Ovary (tissue), 9 donors: ENCODE data around the gene CCDC85B. TPM values are rescaled to one million over a fixed set of nuclear protein-coding genes. Genes with fewer than 3 reads are reported as not detected.

Experiments used
- DNase-seq, 5 donors: peaks; one replicate each; pipeline ENCODE4 v3.0.0-alpha.2; 2019 to 2020
- H3K27ac ChIP-seq, 2 donors: fragments of 200-600 bp; one replicate each; pipeline versions ENCODE4 v1.5.1 to v1.8.0; 2019 to 2022
- H3K27me3 ChIP-seq: fragments of 200-600 bp; one replicate; pipeline ENCODE4 v1.8.0; 2022
- H3K36me3 ChIP-seq: fragments of 200-600 bp; sonication (generic); one replicate; pipeline ENCODE4 v1.5.1; 2019
- H3K4me1 ChIP-seq: one replicate; pipeline ENCODE4 v1.8.1; 2013; ENCODE audit warnings: mild to moderate bottlenecking, moderate library complexity; ENCODE audit not compliant: insufficient read depth
- H3K4me3 ChIP-seq: fragments of 200-600 bp; sonication (generic); one replicate; pipeline ENCODE4 v1.5.1; 2017
- H3K9me3 ChIP-seq, 2 donors: fragments of 200-600 bp in 1 of 2; sonication (generic) in 1 of 2; one replicate each; pipeline versions ENCODE4 v1.5.1 to v1.8.1; 2013 to 2019; ENCODE audit warnings: mild to moderate bottlenecking in 1 of 2, moderate library complexity in 1 of 2
- CTCF ChIP-seq, 3 donors: fragments of 450-650 bp in 2 of 3; fragments of 200-600 bp in 1 of 3; IDR thresholded peaks; one replicate each; pipeline versions ENCODE4 v1.5.1 to v1.8.0; 2016 to 2022; ENCODE audit warnings: antibody characterized with exemption in 3 of 3, mild to moderate bottlenecking in 1 of 3
- EP300 ChIP-seq: sonication (generic); formaldehyde crosslinking; IDR thresholded peaks from one replicate; pipeline ENCODE4 v1.6.1; 2017; ENCODE audit warnings: antibody characterized with exemption
- POLR2A ChIP-seq: fragments of 450-650 bp; IDR thresholded peaks from one replicate; pipeline ENCODE4 v1.6.1; 2017; ENCODE audit warnings: antibody characterized with exemption, mild to moderate bottlenecking, moderate library complexity
- WGBS, 3 donors: extraction: QIAGEN DNeasy Blood & Tissue Kit in 1 of 3; methylation state at CpG; one replicate each; pipeline versions ENCODE4 v1.1.5 to v1.1.7; 2013 to 2017; 5-methylcytosine and 5-hydroxymethylcytosine counted together
- intact Hi-C, 4 donors: fragments of 100-400 bp; cut with DNase I; formaldehyde crosslinking; loops; one replicate each; pipeline versions ENCODE4 v1.11.0 to v1.15.1; 2022 to 2023
- polyA plus RNA-seq, 2 donors: library from polyadenylated mRNA; stranded (reverse); fragments of 200-250 nt in 1 of 2; fragments of 350-450 nt in 1 of 2; fragmentation: Illumina TruSeq in 1 of 2; extraction: RNeasy Lipid Tissue Mini Kit (QIAGEN cat#74804) in 1 of 2; gene quantifications; one replicate each; pipeline ENCODE4 v1.2.3, GENCODE V29; 2013 to 2014
- total RNA-seq, 7 donors: library from RNA; depleted of rRNA in 2 of 7; stranded (reverse); fragments of >200 nt in 2 of 7; fragmentation: NEBNext Ultra II Directional in 3 of 7; extraction: Animal tissue kit (Norgen Biotek cat#: 25700) in 3 of 7; gene quantifications; one replicate each; pipeline versions ENCODE4 v1.1.0 to v1.2.4, GENCODE V29; 2016 to 2023
- donor health status: DM: no; HTN: no; CAD: no; lungs with moderate emphysema.
- donor health status: DM: no; HTN: no; CAD: no.
- donor health status: Bipolar disorder and iron deficiency.
- donor health status: DM: yes; HTN: yes; CAD: no.
- donor health status: DM: no; HTN: no; CAD: no.
- donor health status: DM: yes; HTN: yes; CAD: no.

The CCDC85B gene
- total and polyA plus RNA-seq, 9 donors = 31.5 to 85.0 (median 55.6) TPM; not detected in 1

- intact Hi-C loops = loop anchor here in 2 of 4 donors (5.0 kb wide), 2 partner anchors 35 to 45 kb away; no protein-coding TSS in a partner anchor
- Histone ChIP-seq H3K4me1 (peaks cover 14% of the 10 kb centered on the region), H3K36me3 (no peaks in the 10 kb centered on the region), H3K27ac (no peak overlapping the region), H3K9me3 (no peaks in the 10 kb centered on the region), H3K27me3 (no peaks in the 10 kb centered on the region), H3K4me3 (no peak overlapping the region)
- no peak for TF ChIP-seq EP300
- TF ChIP-seq POLR2A = no peak
- TF ChIP-seq CTCF (IDR thresholded peaks at IDR 0.05) = no peak
- DNase-seq = no peak
- WGBS, 3 donors = 78 to 87% (median 86%) methylated on average over 3 of the region's 3 CpGs
Observed at GRCh38 chr11:65922565-65922964, 32.1 kb downstream of the CCDC85B start.

GRCh38 chr11:65925397-65925796 lies 34.9 kb downstream of the CCDC85B start:
- Histone ChIP-seq H3K9me3 (no peaks in the 10 kb centered on the region), H3K27ac (no peak overlapping the region), H3K4me3 (no peak overlapping the region), H3K27me3 (no peaks in the 10 kb centered on the region), H3K4me1 (peaks cover 4% of the 10 kb centered on the region), H3K36me3 (no peaks in the 10 kb centered on the region)
- no peak for DNase-seq
- 30 to 43% (median 34%) methylated on average over 2 of the region's 2 CpGs for WGBS, 3 donors
- intact Hi-C loops = no loop called here
- no peak for TF ChIP-seq EP300
- TF ChIP-seq POLR2A = no peak

GRCh38 chr11:65927904-65928397 lies 37.5 kb downstream of the CCDC85B start:
- H3K27ac ChIP-seq = no peak overlapping the region
- no peak overlapping the region for H3K4me3 ChIP-seq
- no peaks in the 10 kb centered on the region for H3K4me1 ChIP-seq
- TF ChIP-seq CTCF (IDR thresholded peaks at IDR 0.05) = no peak
- TF ChIP-seq EP300 = no peak
- no peak for TF ChIP-seq POLR2A
- intact Hi-C loops = no loop called here
- 43 to 51% (median 46%) methylated on average over 9 of the region's 9 CpGs for WGBS, 3 donors
- DNase-seq = no peak
- H3K36me3 ChIP-seq = no peaks in the 10 kb centered on the region
- H3K27me3 ChIP-seq = no peaks in the 10 kb centered on the region
- H3K9me3 ChIP-seq = no peaks in the 10 kb centered on the region

GRCh38 chr11:65928667-65929066 lies 38.2 kb downstream of the CCDC85B start:
- intact Hi-C loops = no loop called here
- no peak for DNase-seq
- WGBS, 3 donors = 69 to 75% (median 70%) methylated on average over 6 of the region's 6 CpGs
- Histone ChIP-seq H3K4me3 (no peak overlapping the region), H3K27me3 (no peaks in the 10 kb centered on the region), H3K27ac (no peak overlapping the region), H3K36me3 (no peaks in the 10 kb centered on the region), H3K4me1 (no peaks in the 10 kb centered on the region), H3K9me3 (no peaks in the 10 kb centered on the region)
- TF ChIP-seq CTCF (IDR thresholded peaks at IDR 0.05) (no peak), EP300 (no peak), POLR2A (no peak)

GRCh38 chr11:65931773-65932557 lies 41.5 kb downstream of the CCDC85B start:
- WGBS, 3 donors = 45 to 54% (median 54%) methylated on average over 13 of the region's 13 CpGs
- TF ChIP-seq CTCF (IDR thresholded peaks at IDR 0.05) (no peak), POLR2A (no peak), EP300 (no peak)

More at GRCh38 chr11:65931773-65932557, 41.5 kb downstream of the CCDC85B start:
- intact Hi-C loops = no loop called here
- no peak overlapping the region for H3K27ac ChIP-seq
- H3K4me1 ChIP-seq = no peaks in the 10 kb centered on the region
- no peak overlapping the region for H3K4me3 ChIP-seq
- no peaks in the 10 kb centered on the region for H3K36me3 ChIP-seq
- no peaks in the 10 kb centered on the region for H3K9me3 ChIP-seq
- no peaks in the 10 kb centered on the region for H3K27me3 ChIP-seq
- no peak for DNase-seq
